DND-41 (cell line): ENCODE data around the gene SPATS2.

Experiments
- ATAC-seq: fragments of 200-7000 bp; cut with Tn5 transposase; 3 replicates; pipeline ENCODE4 v1.9.1; 2021; ENCODE audit warnings: low read depth; ENCODE audit not compliant: insufficient read depth
- DNase-seq: peaks from one replicate; pipeline ENCODE4 v3.0.0-alpha.2; 2020
- H2AFZ ChIP-seq: 2 replicates; pipeline ENCODE4 v1.6.0; 2012; ENCODE audit warnings: low read depth, low read length
- H3K27ac ChIP-seq: 2 replicates; pipeline ENCODE4 v1.5.1; 2012; ENCODE audit warnings: low read length, inconsistent platforms
- H3K27me3 ChIP-seq: fragments of 200-600 bp; sonication (generic); 2 replicates; pipeline ENCODE4 v1.6.0; 2012; ENCODE audit warnings: low read length, mild to moderate bottlenecking, inconsistent platforms; ENCODE audit not compliant: insufficient read depth, poor library complexity
- H3K36me3 ChIP-seq: 2 replicates; pipeline ENCODE4 v1.5.1; 2012; ENCODE audit warnings: low read length, inconsistent platforms; ENCODE audit not compliant: insufficient read depth
- H3K4me1 ChIP-seq: 2 replicates; pipeline ENCODE4 v1.5.1; 2012; ENCODE audit warnings: mild to moderate bottlenecking, low read length; ENCODE audit not compliant: insufficient read depth
- H3K4me2 ChIP-seq: 2 replicates; pipeline ENCODE4 v1.6.0; 2012; ENCODE audit warnings: mild to moderate bottlenecking, moderate library complexity, low read length, inconsistent platforms; ENCODE audit not compliant: insufficient read depth
- H3K4me3 ChIP-seq, 2 experiments: fragments of 200-600 bp in 1 of 2; shearing (Covaris generic) in 1 of 2; 2 replicates each; pipeline ENCODE4 v1.5.1; 2012 to 2016; ENCODE audit warnings: inconsistent platforms in 2 of 2, low read length in 2 of 2, mild to moderate bottlenecking in 2 of 2, low read depth in 1 of 2, moderate library complexity in 1 of 2
- H3K79me2 ChIP-seq: 2 replicates; pipeline ENCODE4 v1.6.0; 2012; ENCODE audit warnings: low read length, inconsistent platforms; ENCODE audit not compliant: insufficient read depth
- H3K9ac ChIP-seq: 2 replicates; pipeline ENCODE4 v1.6.0; 2012; ENCODE audit warnings: low read depth, mild to moderate bottlenecking, inconsistent platforms, low read length, moderate library complexity
- H3K9me3 ChIP-seq: 2 replicates; pipeline ENCODE4 v1.5.1; 2012; ENCODE audit warnings: low read length, moderate library complexity, mild to moderate bottlenecking, inconsistent platforms; ENCODE audit not compliant: insufficient read depth, severe bottlenecking
- H4K20me1 ChIP-seq: 2 replicates; pipeline ENCODE4 v1.6.0; 2012; ENCODE audit warnings: low read length; ENCODE audit not compliant: insufficient read depth
- EZH2 ChIP-seq: IDR thresholded peaks from 3 replicates; pipeline ENCODE4 v1.6.1; 2012; ENCODE audit warnings: borderline replicate concordance, low read depth, mild to moderate bottlenecking, moderate library complexity, low read length, inconsistent platforms; ENCODE audit not compliant: severe bottlenecking
- TF ChIP-seq, protein P1 (sequence below): IDR thresholded peaks from 2 replicates; pipeline ENCODE4 v1.5.1; 2012; ENCODE audit warnings: borderline replicate concordance, low read length, moderate library complexity, mild to moderate bottlenecking; ENCODE audit not compliant: poor library complexity, severe bottlenecking; ENCODE audit errors: extremely low read depth

SPATS2 gene

GRCh38 chr12:49534731-49535278 lies 167.5 kb downstream of the SPATS2 start:
- ATAC-seq: no peak
- no peak for TF ChIP-seq EZH2
- TF ChIP-seq, protein P1, sequence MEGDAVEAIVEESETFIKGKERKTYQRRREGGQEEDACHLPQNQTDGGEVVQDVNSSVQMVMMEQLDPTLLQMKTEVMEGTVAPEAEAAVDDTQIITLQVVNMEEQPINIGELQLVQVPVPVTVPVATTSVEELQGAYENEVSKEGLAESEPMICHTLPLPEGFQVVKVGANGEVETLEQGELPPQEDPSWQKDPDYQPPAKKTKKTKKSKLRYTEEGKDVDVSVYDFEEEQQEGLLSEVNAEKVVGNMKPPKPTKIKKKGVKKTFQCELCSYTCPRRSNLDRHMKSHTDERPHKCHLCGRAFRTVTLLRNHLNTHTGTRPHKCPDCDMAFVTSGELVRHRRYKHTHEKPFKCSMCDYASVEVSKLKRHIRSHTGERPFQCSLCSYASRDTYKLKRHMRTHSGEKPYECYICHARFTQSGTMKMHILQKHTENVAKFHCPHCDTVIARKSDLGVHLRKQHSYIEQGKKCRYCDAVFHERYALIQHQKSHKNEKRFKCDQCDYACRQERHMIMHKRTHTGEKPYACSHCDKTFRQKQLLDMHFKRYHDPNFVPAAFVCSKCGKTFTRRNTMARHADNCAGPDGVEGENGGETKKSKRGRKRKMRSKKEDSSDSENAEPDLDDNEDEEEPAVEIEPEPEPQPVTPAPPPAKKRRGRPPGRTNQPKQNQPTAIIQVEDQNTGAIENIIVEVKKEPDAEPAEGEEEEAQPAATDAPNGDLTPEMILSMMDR: no peak
- H3K79me2 ChIP-seq: no peaks in the 10 kb centered on the region
- H3K27me3 ChIP-seq: peaks cover 24% of the 10 kb centered on the region
- no peak overlapping the region for H3K9ac ChIP-seq
- no peak overlapping the region for H3K4me2 ChIP-seq
- H3K4me3 ChIP-seq: no peak overlapping the region
- no peak for DNase-seq
- H3K27ac ChIP-seq: no peak overlapping the region
- no peaks in the 10 kb centered on the region for H3K36me3 ChIP-seq
- peaks cover 17% of the 10 kb centered on the region for H3K4me1 ChIP-seq
- peaks cover 5% of the 10 kb centered on the region; the same call in 1 of the 2 replicates for H4K20me1 ChIP-seq
- H2AFZ ChIP-seq: no peak overlapping the region
- no peaks in the 10 kb centered on the region for H3K9me3 ChIP-seq

- H2AFZ ChIP-seq: no peak overlapping the region
- H3K79me2 ChIP-seq: no peaks in the 10 kb centered on the region
- no peak overlapping the region for H3K4me3 ChIP-seq
- H3K36me3 ChIP-seq: no peaks in the 10 kb centered on the region
- DNase-seq: no peak
- H3K9me3 ChIP-seq: no peaks in the 10 kb centered on the region
- H3K27me3 ChIP-seq: peaks cover 29% of the 10 kb centered on the region
- ATAC-seq: no peak
- H3K4me2 ChIP-seq: no peak overlapping the region
- H3K27ac ChIP-seq: no peak overlapping the region
- peaks cover 15% of the 10 kb centered on the region for H4K20me1 ChIP-seq
- no peak overlapping the region for H3K9ac ChIP-seq
- TF ChIP-seq, protein P1: no peak
- no peak for TF ChIP-seq EZH2
- peaks cover 17% of the 10 kb centered on the region for H3K4me1 ChIP-seq
Observed at GRCh38 chr12:49535921-49536525, 168.8 kb downstream of the SPATS2 start.

- Histone ChIP-seq H3K27ac (no peak overlapping the region), H3K4me1 (peaks cover 17% of the 10 kb centered on the region), H3K79me2 (no peaks in the 10 kb centered on the region), H3K4me2 (no peak overlapping the region), H3K9ac (no peak overlapping the region), H4K20me1 (peaks cover 15% of the 10 kb centered on the region), H3K27me3 (peaks cover 29% of the 10 kb centered on the region), H3K4me3 (no peak overlapping the region), H2AFZ (no peak overlapping the region), H3K9me3 (no peaks in the 10 kb centered on the region), H3K36me3 (no peaks in the 10 kb centered on the region)
- ATAC-seq (no peak), DNase-seq (no peak)
- TF ChIP-seq, protein P1: no peak
- TF ChIP-seq EZH2: no peak
Observed at GRCh38 chr12:49536526-49537071, 169.3 kb downstream of the SPATS2 start.
